ENCODE results near the gene CFAP54. TPM values are rescaled to one million over a fixed set of nuclear protein-coding genes. Genes with fewer than 3 reads are reported as not detected.

Gene CFAP54
- polyA plus RNA-seq, 2 of the 4 experiments (the other 2 are of a cell fraction), result 0.70 to 1.2 TPM

GRCh38 chr12:96821592-96821991, 332.2 kb downstream of the CFAP54 start:
- POLR2A ChIA-PET, result interaction anchor here (0.5 kb wide), 1 partner anchor 949 kb away, joined by 4 read pairs; no protein-coding TSS in a partner anchor
- 11% methylated on average over 3 of the region's 3 CpGs for WGBS (ENCODE audit: missing lambda C conversion rate)
- CTCF ChIA-PET, result interaction anchor here (0.7 kb wide), 1 partner anchor 23 kb away, joined by 4 read pairs; no protein-coding TSS in a partner anchor

GRCh38 chr12:96822641-96823040, 333.3 kb downstream of the CFAP54 start:
- ATAC-seq (no peak), FAIRE-seq (no peak), DNase-seq (ENCODE audit: low read depth in 1 of 2, low spot score in 1 of 2) (no peak)
- Histone ChIP-seq H3K4me2 (no peak overlapping the region), H3K27ac (no peak overlapping the region), H3K9me3 (no peaks in the 10 kb centered on the region), H3K4me1 (no peaks in the 10 kb centered on the region), H3K4me3 (no peak overlapping the region)
- CTCF ChIA-PET, result no interaction called here
- 60% methylated on average over 1 of the region's 1 CpG for WGBS (ENCODE audit: missing lambda C conversion rate)
- POLR2A ChIA-PET, result no interaction called here
- TF ChIP-seq HEYL (CRISPR knock-in tag; IDR thresholded peaks at IDR 0.05), result no peak
- TF ChIP-seq RFX5 (IDR thresholded peaks at IDR 0.05), result no peak
- TF ChIP-seq RARB (CRISPR knock-in tag; IDR thresholded peaks at IDR 0.05), result no peak
- no peak for TF ChIP-seq HES2 (IDR thresholded peaks at IDR 0.05)
- no peak for TF ChIP-seq TFCP2L1 (CRISPR knock-in tag; IDR thresholded peaks at IDR 0.05)
- no peak for TF ChIP-seq EP300 (IDR thresholded peaks at IDR 0.05)
- no peak for TF ChIP-seq E2F6 (IDR thresholded peaks at IDR 0.05; ENCODE audit: borderline replicate concordance, low read depth)
- no peak for TF ChIP-seq HOXA7 (CRISPR knock-in tag; IDR thresholded peaks at IDR 0.05)
- no peak for TF ChIP-seq RCOR1 (IDR thresholded peaks at IDR 0.05; ENCODE audit: low read depth, low read length)

More at GRCh38 chr12:96821592-96821991, 332.2 kb downstream of the CFAP54 start:
- Histone ChIP-seq H3K4me1 (no peaks in the 10 kb centered on the region), H3K27ac (no peak overlapping the region), H3K4me3 (no peak overlapping the region), H3K4me2 (no peak overlapping the region), H3K9me3 (no peaks in the 10 kb centered on the region)
- DNase-seq (ENCODE audit: low read depth in 1 of 2, low spot score in 1 of 2) (no peak), ATAC-seq (no peak), FAIRE-seq (no peak)
- no peak for TF ChIP-seq CEBPB (IDR thresholded peaks at IDR 0.05)
- no peak for TF ChIP-seq ZFP36 (IDR thresholded peaks at IDR 0.05; ENCODE audit: borderline replicate concordance, partially characterized antibody)
- TF ChIP-seq SREBF2 (IDR thresholded peaks at IDR 0.05), result no peak
- no peak for TF ChIP-seq ZC3H11A (IDR thresholded peaks at IDR 0.05)
- TF ChIP-seq CTCF (IDR thresholded peaks at IDR 0.05), result no peak
- no peak for TF ChIP-seq CHD4 (IDR thresholded peaks at IDR 0.05; ENCODE audit: borderline replicate concordance)
- no peak for TF ChIP-seq HOXB5 (CRISPR knock-in tag; IDR thresholded peaks at IDR 0.05)
- TF ChIP-seq E2F6 (IDR thresholded peaks at IDR 0.05; ENCODE audit: borderline replicate concordance, low read depth), result no peak
- no peak for TF ChIP-seq MAZ (IDR thresholded peaks at IDR 0.05; ENCODE audit: borderline replicate concordance, low read depth, low read length)
- no peak for TF ChIP-seq GATA3 (IDR thresholded peaks at IDR 0.05; ENCODE audit: borderline replicate concordance)
- TF ChIP-seq CBX8 (IDR thresholded peaks at IDR 0.05), result no peak
- no peak for TF ChIP-seq BCL3 (IDR thresholded peaks at IDR 0.05)
- no peak for TF ChIP-seq HMGXB4 (CRISPR knock-in tag; IDR thresholded peaks at IDR 0.05; ENCODE audit: borderline replicate concordance)
